Measurements from ENCODE around the gene BLOC1S6.
A peak's percentile ranks its signal among the peaks of the same experiment; 100 is the strongest.

The BLOC1S6 gene

GRCh38 chr15:45630917-45631691 is 43.9 kb downstream of the BLOC1S6 start:
- Histone ChIP-seq H3K9ac (ENCODE audit: low read length) (no peak overlapping the region), H3K9me3 (ENCODE audit: low read length) (no peaks in the 10 kb centered on the region), H3K4me3 (ENCODE audit: low read depth in 1 of 2, low read length in 2 of 2) (no peak overlapping the region)

DNA sequence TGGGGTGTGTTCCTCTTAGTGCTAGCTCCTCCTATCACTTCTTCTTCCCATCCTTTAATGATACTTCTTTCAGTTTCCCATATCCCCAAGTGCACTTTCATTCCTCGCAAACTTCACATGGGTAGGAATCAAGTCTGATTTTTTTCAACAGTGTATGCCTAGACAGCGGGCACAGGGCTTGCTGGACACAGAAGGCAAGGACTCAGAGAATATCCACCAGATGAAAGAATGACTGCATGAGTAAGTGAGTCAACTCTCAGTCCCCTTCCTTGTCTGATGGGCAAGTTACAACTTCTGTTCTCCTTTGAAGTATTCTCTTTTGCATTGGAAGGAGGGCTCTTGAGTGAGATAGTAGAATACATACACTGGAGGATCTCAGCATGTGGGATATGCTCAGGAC is 44.6 kb downstream of the BLOC1S6 start:
- Histone ChIP-seq H3K4me3 (ENCODE audit: low read depth in 1 of 2, low read length in 2 of 2) (no peak overlapping the region), H3K27ac (ENCODE audit: low read depth, low read length) (peak overlapping the region; percentile 30)

More at GRCh38 chr15:45630917-45631691, 43.9 kb downstream of the BLOC1S6 start:
- H3K27me3 ChIP-seq (ENCODE audit: control insufficient read depth in 1 of 2, insufficient read depth in 2 of 2, low read length in 2 of 2), result no peaks in the 10 kb centered on the region
- no peaks in the 10 kb centered on the region for H3K4me1 ChIP-seq (ENCODE audit: insufficient read depth, low read length)
- H3K36me3 ChIP-seq (ENCODE audit: insufficient read depth, low read length), result no peaks in the 10 kb centered on the region
- peak overlapping the region; percentile 30 for H3K27ac ChIP-seq (ENCODE audit: low read depth, low read length)

GRCh38 chr15:45634432-45635190 is 47.4 kb downstream of the BLOC1S6 start, which contains the start of gene SQOR:
Gene SQOR, plus strand, starts transcription at chr15:45635029. Its CDS starts 23,895 bp downstream, at chr15:45658924.
- Histone ChIP-seq H3K9me3 (ENCODE audit: low read length) (no peaks in the 10 kb centered on the region), H3K27ac (ENCODE audit: low read depth, low read length) (peak within 1 kb of the TSS; percentile 95), H3K27me3 (ENCODE audit: control insufficient read depth in 1 of 2, insufficient read depth in 2 of 2, low read length in 2 of 2) (no peaks in the 10 kb centered on the region), H3K36me3 (ENCODE audit: insufficient read depth, low read length) (no peaks in the 10 kb centered on the region), H3K9ac (ENCODE audit: low read length) (peak within 1 kb of the TSS; percentile 92), H3K4me3 (ENCODE audit: low read depth in 1 of 2, low read length in 2 of 2) (peak within 1 kb of the TSS; percentile 72 to 95), H3K4me1 (ENCODE audit: insufficient read depth, low read length) (peaks cover 24% of the 10 kb centered on the region)

More for the DNA sequence above, 44.6 kb downstream of the BLOC1S6 start:
- Histone ChIP-seq H3K9me3 (ENCODE audit: low read length) (no peaks in the 10 kb centered on the region), H3K9ac (ENCODE audit: low read length) (no peak overlapping the region), H3K4me1 (ENCODE audit: insufficient read depth, low read length) (peaks cover under 1% of the 10 kb centered on the region), H3K36me3 (ENCODE audit: insufficient read depth, low read length) (no peaks in the 10 kb centered on the region), H3K27me3 (ENCODE audit: control insufficient read depth in 1 of 2, insufficient read depth in 2 of 2, low read length in 2 of 2) (no peaks in the 10 kb centered on the region)

GRCh38 chr15:45635191-45635638 is 48.0 kb downstream of the BLOC1S6 start:
- Histone ChIP-seq H3K27me3 (ENCODE audit: control insufficient read depth in 1 of 2, insufficient read depth in 2 of 2, low read length in 2 of 2) (no peaks in the 10 kb centered on the region), H3K9me3 (ENCODE audit: low read length) (no peaks in the 10 kb centered on the region), H3K36me3 (ENCODE audit: insufficient read depth, low read length) (no peaks in the 10 kb centered on the region), H3K4me1 (ENCODE audit: insufficient read depth, low read length) (peaks cover 30% of the 10 kb centered on the region), H3K27ac (ENCODE audit: low read depth, low read length) (peak overlapping the region; percentile 95), H3K4me3 (ENCODE audit: low read depth in 1 of 2, low read length in 2 of 2) (peak overlapping the region; percentile 72 to 95), H3K9ac (ENCODE audit: low read length) (peak overlapping the region; percentile 92)

- H3K9me3 ChIP-seq (ENCODE audit: low read length), result no peaks in the 10 kb centered on the region
- H3K4me3 ChIP-seq (ENCODE audit: low read depth in 1 of 2, low read length in 2 of 2), result peak overlapping the region; percentile 72 to 95
- H3K36me3 ChIP-seq (ENCODE audit: insufficient read depth, low read length), result no peaks in the 10 kb centered on the region
- peaks cover 36% of the 10 kb centered on the region for H3K4me1 ChIP-seq (ENCODE audit: insufficient read depth, low read length)
- H3K9ac ChIP-seq (ENCODE audit: low read length), result peak overlapping the region; percentile 92
- no peaks in the 10 kb centered on the region for H3K27me3 ChIP-seq (ENCODE audit: control insufficient read depth in 1 of 2, insufficient read depth in 2 of 2, low read length in 2 of 2)
- peak overlapping the region; percentile 95 for H3K27ac ChIP-seq (ENCODE audit: low read depth, low read length)
Observed at GRCh38 chr15:45635763-45636292, 48.6 kb downstream of the BLOC1S6 start.

- Histone ChIP-seq H3K4me3 (ENCODE audit: low read depth in 1 of 2, low read length in 2 of 2) (peak overlapping the region in 1 of 2 donors; percentile 47), H3K36me3 (ENCODE audit: insufficient read depth, low read length) (no peaks in the 10 kb centered on the region), H3K9ac (ENCODE audit: low read length) (peak overlapping the region; percentile 23), H3K4me1 (ENCODE audit: insufficient read depth, low read length) (peaks cover 50% of the 10 kb centered on the region), H3K27me3 (ENCODE audit: control insufficient read depth in 1 of 2, insufficient read depth in 2 of 2, low read length in 2 of 2) (no peaks in the 10 kb centered on the region), H3K27ac (ENCODE audit: low read depth, low read length) (peak overlapping the region; percentile 84), H3K9me3 (ENCODE audit: low read length) (no peaks in the 10 kb centered on the region)
Observed at GRCh38 chr15:45637141-45637540, 50.0 kb downstream of the BLOC1S6 start.

GRCh38 chr15:45637552-45638033 is 50.4 kb downstream of the BLOC1S6 start:
- H3K4me3 ChIP-seq (ENCODE audit: low read depth in 1 of 2, low read length in 2 of 2), result peak overlapping the region in 1 of 2 donors; percentile 47
- H3K27ac ChIP-seq (ENCODE audit: low read depth, low read length), result peak overlapping the region; percentile 84
- H3K9me3 ChIP-seq (ENCODE audit: low read length), result no peaks in the 10 kb centered on the region
- peaks cover 54% of the 10 kb centered on the region for H3K4me1 ChIP-seq (ENCODE audit: insufficient read depth, low read length)
- no peaks in the 10 kb centered on the region for H3K27me3 ChIP-seq (ENCODE audit: control insufficient read depth in 1 of 2, insufficient read depth in 2 of 2, low read length in 2 of 2)
- peak overlapping the region; percentile 23 for H3K9ac ChIP-seq (ENCODE audit: low read length)
- no peaks in the 10 kb centered on the region for H3K36me3 ChIP-seq (ENCODE audit: insufficient read depth, low read length)

DNA sequence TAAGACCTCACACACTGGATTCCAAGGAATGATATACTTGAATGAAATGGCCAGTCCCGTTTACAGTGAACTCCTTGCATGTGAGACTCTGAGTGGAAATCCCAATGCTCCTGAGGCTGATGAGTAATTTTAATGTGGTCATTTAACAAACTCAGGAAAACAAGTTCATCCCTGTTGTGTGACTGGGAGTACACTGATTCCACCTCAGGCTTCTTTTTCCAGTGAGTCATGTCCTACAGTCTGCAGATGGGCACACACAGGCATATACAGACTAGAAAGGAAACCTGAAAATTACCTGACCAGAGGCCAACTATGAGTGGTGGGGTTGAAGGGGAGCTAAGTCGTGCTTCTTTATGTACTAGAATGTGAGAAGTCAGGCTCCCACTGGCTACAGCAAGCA is 53.4 kb downstream of the BLOC1S6 start:
- Histone ChIP-seq H3K4me1 (ENCODE audit: insufficient read depth, low read length) (peaks cover 70% of the 10 kb centered on the region), H3K27ac (ENCODE audit: low read depth, low read length) (peak overlapping the region; percentile 88), H3K9me3 (ENCODE audit: low read length) (no peaks in the 10 kb centered on the region)

DNA sequence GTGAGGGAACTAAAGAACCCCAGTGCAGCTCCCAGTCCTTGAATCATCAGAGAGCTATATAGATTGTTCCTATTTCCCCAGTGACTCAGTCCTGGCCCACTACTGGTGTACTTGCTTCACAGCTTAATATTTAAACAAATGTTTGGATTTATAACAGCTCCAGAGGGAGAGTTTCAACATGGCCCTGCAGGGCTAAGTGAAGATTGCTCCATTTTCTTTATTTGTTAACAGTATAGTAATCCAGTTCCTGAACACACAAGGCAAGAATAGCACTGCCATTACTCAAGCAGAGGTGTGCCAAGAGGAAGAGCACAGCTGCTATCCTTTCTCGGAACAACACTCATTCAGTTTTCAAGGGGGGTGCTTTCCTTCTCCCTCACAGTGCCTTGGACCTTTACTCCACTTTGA is 54.2 kb downstream of the BLOC1S6 start:
- Histone ChIP-seq H3K4me1 (ENCODE audit: insufficient read depth, low read length) (peaks cover 78% of the 10 kb centered on the region), H3K27ac (ENCODE audit: low read depth, low read length) (peak overlapping the region; percentile 88), H3K4me3 (ENCODE audit: low read depth in 1 of 2, low read length in 2 of 2) (peak overlapping the region in 1 of 2 donors; percentile 9), H3K36me3 (ENCODE audit: insufficient read depth, low read length) (no peaks in the 10 kb centered on the region), H3K9me3 (ENCODE audit: low read length) (no peaks in the 10 kb centered on the region), H3K27me3 (ENCODE audit: control insufficient read depth in 1 of 2, insufficient read depth in 2 of 2, low read length in 2 of 2) (no peaks in the 10 kb centered on the region), H3K9ac (ENCODE audit: low read length) (no peak overlapping the region)

More for the DNA sequence above, 53.4 kb downstream of the BLOC1S6 start:
- no peaks in the 10 kb centered on the region for H3K27me3 ChIP-seq (ENCODE audit: control insufficient read depth in 1 of 2, insufficient read depth in 2 of 2, low read length in 2 of 2)
- H3K9ac ChIP-seq (ENCODE audit: low read length), result no peak overlapping the region
- no peaks in the 10 kb centered on the region for H3K36me3 ChIP-seq (ENCODE audit: insufficient read depth, low read length)
- no peak overlapping the region for H3K4me3 ChIP-seq (ENCODE audit: low read depth in 1 of 2, low read length in 2 of 2)

- Histone ChIP-seq H3K27ac (ENCODE audit: low read depth, low read length) (peak overlapping the region; percentile 88), H3K4me3 (ENCODE audit: low read depth in 1 of 2, low read length in 2 of 2) (no peak overlapping the region), H3K9me3 (ENCODE audit: low read length) (no peaks in the 10 kb centered on the region), H3K27me3 (ENCODE audit: control insufficient read depth in 1 of 2, insufficient read depth in 2 of 2, low read length in 2 of 2) (no peaks in the 10 kb centered on the region), H3K36me3 (ENCODE audit: insufficient read depth, low read length) (no peaks in the 10 kb centered on the region), H3K4me1 (ENCODE audit: insufficient read depth, low read length) (peaks cover 78% of the 10 kb centered on the region), H3K9ac (ENCODE audit: low read length) (no peak overlapping the region)
Observed at GRCh38 chr15:45641999-45642932, 55.1 kb downstream of the BLOC1S6 start.
